ENCODE results near the gene COL23A1.

The COL23A1 gene

GRCh38 chr5:178279026-178279722, 311.0 kb downstream of the COL23A1 start:
- DNase-seq, result no peak

GRCh38 chr5:178278358-178279023, 311.7 kb downstream of the COL23A1 start:
- no peak for DNase-seq

- no peak for DNase-seq
These were observed 312.3 kb downstream of the COL23A1 start for GRCh38 chr5:178277866-178278265.

- no peak for DNase-seq
These were observed 312.8 kb downstream of the COL23A1 start for GRCh38 chr5:178277346-178277745.

- no peak for DNase-seq
These were observed 315.2 kb downstream of the COL23A1 start for GRCh38 chr5:178274781-178275537.

- no peak for DNase-seq
These were observed 316.3 kb downstream of the COL23A1 start for GRCh38 chr5:178273665-178274541.

- peak in 2 of 14 donors; percentile 3 to 13 for DNase-seq
These were observed 317.2 kb downstream of the COL23A1 start for GRCh38 chr5:178273041-178273440.

- no peak for DNase-seq
These were observed 317.6 kb downstream of the COL23A1 start for GRCh38 chr5:178272591-178272990.

GRCh38 chr5:178271726-178272479, 318.3 kb downstream of the COL23A1 start:
- peak in 1 of 14 donors; percentile 48 for DNase-seq

GRCh38 chr5:178271231-178271630, 319.0 kb downstream of the COL23A1 start:
- no peak for DNase-seq

GRCh38 chr5:178269499-178269898, 320.7 kb downstream of the COL23A1 start:
- no peak for DNase-seq

- no peak for DNase-seq
These were observed 322.3 kb downstream of the COL23A1 start for GRCh38 chr5:178267876-178268275.

GRCh38 chr5:178267245-178267644, 322.9 kb downstream of the COL23A1 start:
- DNase-seq, result no peak

GRCh38 chr5:178266581-178266980, 323.6 kb downstream of the COL23A1 start:
- DNase-seq, result no peak

- no peak for DNase-seq
These were observed 324.4 kb downstream of the COL23A1 start for GRCh38 chr5:178265746-178266145.

GRCh38 chr5:178264044-178264443, 326.1 kb downstream of the COL23A1 start:
- no peak for DNase-seq

- DNase-seq, result no peak
These were observed 328.3 kb downstream of the COL23A1 start for GRCh38 chr5:178261666-178262600.

GRCh38 chr5:178259623-178260536, 330.3 kb downstream of the COL23A1 start:
- no peak for DNase-seq

- no peak for DNase-seq
These were observed 332.5 kb downstream of the COL23A1 start for GRCh38 chr5:178257650-178258049.
